NCI-H2029 (cell line): ENCODE results near the gene DIABLO.
"Not testable (repeated sequence)": the region's sequence is repeated elsewhere in the genome, so short reads cannot be mapped to it uniquely, and the experiment has no call there.

Source experiments
- DNase-seq: peaks from one replicate; lab custom pipeline; 2025; lab: John Stamatoyannopoulos, UW

Gene DIABLO

GRCh38 chr12:122225683-122226365 is at the start of gene DIABLO:
TSS of gene DIABLO (minus strand) at chr12:122226052. CDS start at chr12:122226014, 38 bp downstream.
- peak; percentile 99 for DNase-seq

- DNase-seq: no peak
These were observed 49.6 kb upstream of the DIABLO start for GRCh38 chr12:122275459-122275858.

GRCh38 chr12:122266230-122266901 is 40.5 kb upstream of the DIABLO start, which contains the start of gene VPS33A:
TSS of gene VPS33A (minus strand) at chr12:122266494. CDS start at chr12:122266408, 86 bp downstream.
- DNase-seq: peak; percentile 98

- DNase-seq: peak; percentile 14
These were observed 40.0 kb upstream of the DIABLO start for GRCh38 chr12:122265886-122266229.

- DNase-seq: no peak
These were observed 39.6 kb upstream of the DIABLO start for GRCh38 chr12:122265476-122265875.

GRCh38 chr12:122260735-122261134 is 34.9 kb upstream of the DIABLO start:
- DNase-seq: not testable (repeated sequence)

GRCh38 chr12:122258939-122259338 is 33.1 kb upstream of the DIABLO start:
- not testable (repeated sequence) for DNase-seq

GRCh38 chr12:122258462-122258861 is 32.6 kb upstream of the DIABLO start:
- DNase-seq: not testable (repeated sequence)

- DNase-seq: no peak
These were observed 24.7 kb upstream of the DIABLO start for GRCh38 chr12:122250536-122250935.

- DNase-seq: peak; percentile 4
These were observed 24.2 kb upstream of the DIABLO start for GRCh38 chr12:122250047-122250446.

GRCh38 chr12:122245553-122245952 is 19.7 kb upstream of the DIABLO start:
- DNase-seq: no peak

GRCh38 chr12:122244565-122245371 is 18.9 kb upstream of the DIABLO start:
- DNase-seq: no peak

GRCh38 chr12:122243965-122244364 is 18.1 kb upstream of the DIABLO start:
- DNase-seq: no peak

GRCh38 chr12:122238861-122239260 is 13.0 kb upstream of the DIABLO start:
- DNase-seq: no peak

- no peak for DNase-seq
These were observed 9.9 kb upstream of the DIABLO start for GRCh38 chr12:122235741-122236140.

- no peak for DNase-seq
These were observed 6.8 kb upstream of the DIABLO start for GRCh38 chr12:122232691-122233090.

GRCh38 chr12:122230798-122231197 is 4.9 kb upstream of the DIABLO start:
- DNase-seq: no peak

GRCh38 chr12:122228092-122228491 is 2.2 kb upstream of the DIABLO start:
- DNase-seq: no peak

- no peak for DNase-seq
These were observed 1.5 kb upstream of the DIABLO start for GRCh38 chr12:122227341-122227740.

GRCh38 chr12:122226366-122227125 is 694 bp upstream of the DIABLO start:
- DNase-seq: no peak

GRCh38 chr12:122216445-122216844 is 9.4 kb downstream of the DIABLO start:
- DNase-seq: no peak

- DNase-seq: no peak
These were observed 10.1 kb downstream of the DIABLO start for GRCh38 chr12:122215771-122216170.
